Measurements from ENCODE around the gene LRRC8C. TPM values are rescaled to one million over a fixed set of nuclear protein-coding genes. Genes with fewer than 3 reads are reported as not detected.
"Not testable (repeated sequence)": the region's sequence is repeated elsewhere in the genome, so short reads cannot be mapped to it uniquely, and the experiment has no call there.

Gene LRRC8C
- total RNA-seq, 1 donor from 2014 or later, result 20.1 TPM

DNA sequence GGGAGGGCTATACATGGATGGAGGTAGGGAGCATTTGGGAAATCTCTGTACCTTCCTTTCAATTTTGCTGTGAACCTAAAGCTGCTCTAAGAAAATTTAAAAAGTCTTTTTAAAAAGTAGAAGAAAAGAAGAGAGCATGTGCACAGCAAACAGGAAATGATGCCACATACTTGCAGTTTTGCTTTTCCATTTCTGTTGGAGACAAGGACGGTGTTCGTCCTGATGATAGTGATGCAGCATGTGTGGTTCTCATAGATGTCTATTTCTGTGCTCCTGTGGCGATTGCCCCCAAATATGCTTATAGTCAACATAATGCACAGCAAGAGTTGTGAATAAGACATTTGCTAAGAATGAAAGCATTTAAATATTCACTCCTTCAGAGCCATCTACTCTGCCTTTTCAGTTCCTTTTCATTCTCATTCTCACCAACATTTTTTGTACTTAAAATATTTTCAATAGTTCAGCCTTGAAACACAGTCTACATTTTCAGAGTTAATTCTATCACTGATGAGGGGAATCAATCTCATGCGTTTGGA, 66.6 kb downstream of the LRRC8C start:
- H3K4me1 Mint-ChIP-seq (ENCODE audit: unreplicated experiment), result peaks cover 13% of the 10 kb centered on the region
- H3K9me3 Mint-ChIP-seq (ENCODE audit: unreplicated experiment), result no peaks in the 10 kb centered on the region
- no peaks in the 10 kb centered on the region for H3K27me3 Mint-ChIP-seq (ENCODE audit: unreplicated experiment)
- no peak for DNase-seq (ENCODE audit: low spot score)
- peaks cover 5% of the 10 kb centered on the region for H3K36me3 Mint-ChIP-seq (ENCODE audit: low read depth, unreplicated experiment)
- H3K27ac Mint-ChIP-seq (ENCODE audit: unreplicated experiment), result no peak overlapping the region
- TF ChIP-seq, protein P1, sequence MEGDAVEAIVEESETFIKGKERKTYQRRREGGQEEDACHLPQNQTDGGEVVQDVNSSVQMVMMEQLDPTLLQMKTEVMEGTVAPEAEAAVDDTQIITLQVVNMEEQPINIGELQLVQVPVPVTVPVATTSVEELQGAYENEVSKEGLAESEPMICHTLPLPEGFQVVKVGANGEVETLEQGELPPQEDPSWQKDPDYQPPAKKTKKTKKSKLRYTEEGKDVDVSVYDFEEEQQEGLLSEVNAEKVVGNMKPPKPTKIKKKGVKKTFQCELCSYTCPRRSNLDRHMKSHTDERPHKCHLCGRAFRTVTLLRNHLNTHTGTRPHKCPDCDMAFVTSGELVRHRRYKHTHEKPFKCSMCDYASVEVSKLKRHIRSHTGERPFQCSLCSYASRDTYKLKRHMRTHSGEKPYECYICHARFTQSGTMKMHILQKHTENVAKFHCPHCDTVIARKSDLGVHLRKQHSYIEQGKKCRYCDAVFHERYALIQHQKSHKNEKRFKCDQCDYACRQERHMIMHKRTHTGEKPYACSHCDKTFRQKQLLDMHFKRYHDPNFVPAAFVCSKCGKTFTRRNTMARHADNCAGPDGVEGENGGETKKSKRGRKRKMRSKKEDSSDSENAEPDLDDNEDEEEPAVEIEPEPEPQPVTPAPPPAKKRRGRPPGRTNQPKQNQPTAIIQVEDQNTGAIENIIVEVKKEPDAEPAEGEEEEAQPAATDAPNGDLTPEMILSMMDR (IDR thresholded peaks at IDR 0.05; ENCODE audit: unreplicated experiment), result no peak
- no peak overlapping the region for H3K4me3 Mint-ChIP-seq (ENCODE audit: unreplicated experiment)

DNA sequence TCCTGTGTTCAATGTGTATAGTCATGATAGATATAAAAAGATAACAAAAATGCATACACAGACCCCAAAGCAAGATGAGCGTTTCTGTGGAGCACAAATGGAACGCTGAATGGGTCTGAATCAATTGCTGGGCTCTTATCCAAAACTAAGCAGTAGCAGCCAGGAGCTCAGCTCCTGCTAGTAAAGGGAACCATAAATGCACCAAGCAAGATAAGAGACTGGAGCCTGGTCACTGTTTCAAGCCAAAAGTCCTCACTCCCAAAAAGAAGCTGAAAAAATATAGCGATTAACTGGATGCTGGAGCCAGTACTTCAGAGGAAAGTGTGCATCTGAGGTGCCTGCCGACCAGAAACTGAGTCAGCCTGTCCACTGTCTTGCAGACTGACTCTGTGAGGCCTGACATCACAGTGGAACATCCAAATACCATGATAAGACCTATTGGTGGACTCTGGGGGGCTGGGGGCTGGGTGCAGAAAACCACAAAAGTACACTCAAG, 68.9 kb downstream of the LRRC8C start:
- no peak for DNase-seq (ENCODE audit: low spot score)
- Mint-ChIP-seq H3K36me3 (ENCODE audit: low read depth, unreplicated experiment) (peaks cover 5% of the 10 kb centered on the region), H3K4me3 (ENCODE audit: unreplicated experiment) (no peak overlapping the region), H3K9me3 (ENCODE audit: unreplicated experiment) (no peaks in the 10 kb centered on the region), H3K27me3 (ENCODE audit: unreplicated experiment) (no peaks in the 10 kb centered on the region), H3K27ac (ENCODE audit: unreplicated experiment) (no peak overlapping the region), H3K4me1 (ENCODE audit: unreplicated experiment) (peaks cover 18% of the 10 kb centered on the region)
- TF ChIP-seq, protein P1 (IDR thresholded peaks at IDR 0.05; ENCODE audit: unreplicated experiment), result no peak

DNA sequence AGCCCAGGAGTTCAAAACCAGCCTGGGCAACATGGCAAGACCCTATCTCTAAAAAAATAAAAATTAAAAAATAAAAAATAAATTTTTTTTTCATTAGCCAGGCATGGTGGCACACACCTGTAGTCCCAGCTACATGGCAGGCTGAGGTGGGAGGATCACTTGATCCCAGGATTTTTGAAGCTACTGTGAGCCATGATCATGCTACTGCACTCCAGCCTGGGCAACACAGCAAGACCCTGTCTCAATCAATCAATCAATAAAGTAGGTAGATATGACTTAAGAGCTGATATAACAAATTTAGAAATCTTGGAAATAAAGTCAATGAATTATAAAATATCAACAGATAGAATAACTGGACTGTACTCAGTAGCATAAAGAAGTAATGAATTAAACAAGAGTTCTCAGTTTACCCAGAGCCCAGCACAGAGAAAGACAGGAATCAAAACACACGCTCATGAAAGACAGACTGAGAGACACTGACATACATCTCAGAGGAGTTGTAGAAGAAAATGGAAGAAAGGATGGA, 69.7 kb downstream of the LRRC8C start:
- TF ChIP-seq, protein P1 (IDR thresholded peaks at IDR 0.05; ENCODE audit: unreplicated experiment), result no peak
- Mint-ChIP-seq H3K36me3 (ENCODE audit: low read depth, unreplicated experiment) (peaks cover 7% of the 10 kb centered on the region), H3K4me3 (ENCODE audit: unreplicated experiment) (no peak overlapping the region), H3K4me1 (ENCODE audit: unreplicated experiment) (peaks cover 18% of the 10 kb centered on the region), H3K27ac (ENCODE audit: unreplicated experiment) (no peak overlapping the region), H3K27me3 (ENCODE audit: unreplicated experiment) (no peaks in the 10 kb centered on the region), H3K9me3 (ENCODE audit: unreplicated experiment) (no peaks in the 10 kb centered on the region)
- no peak for DNase-seq (ENCODE audit: low spot score)

DNA sequence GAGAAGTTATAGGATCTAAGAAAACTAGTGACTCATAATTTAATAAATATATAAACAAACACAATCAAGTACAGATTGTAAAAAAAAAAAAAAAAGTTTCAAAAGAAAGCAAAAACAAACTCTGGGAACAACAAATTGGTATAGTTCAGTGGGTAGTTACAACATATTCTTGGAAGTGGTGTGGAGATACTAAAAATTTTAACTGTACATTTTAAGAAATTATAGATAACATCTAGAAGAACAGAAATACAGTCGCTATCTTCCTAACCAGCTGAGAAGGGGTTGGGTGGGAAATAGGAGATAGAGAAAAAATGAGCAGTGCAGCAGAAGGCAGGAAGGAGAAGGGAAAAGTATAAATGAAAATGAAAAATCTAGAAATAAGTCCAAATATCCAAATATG, 70.5 kb downstream of the LRRC8C start:
- Mint-ChIP-seq H3K9me3 (ENCODE audit: unreplicated experiment) (no peaks in the 10 kb centered on the region), H3K4me3 (ENCODE audit: unreplicated experiment) (no peak overlapping the region), H3K27me3 (ENCODE audit: unreplicated experiment) (no peaks in the 10 kb centered on the region), H3K27ac (ENCODE audit: unreplicated experiment) (no peak overlapping the region), H3K36me3 (ENCODE audit: low read depth, unreplicated experiment) (peaks cover 12% of the 10 kb centered on the region), H3K4me1 (ENCODE audit: unreplicated experiment) (peaks cover 27% of the 10 kb centered on the region)
- no peak for DNase-seq (ENCODE audit: low spot score)
- TF ChIP-seq, protein P1 (IDR thresholded peaks at IDR 0.05; ENCODE audit: unreplicated experiment), result no peak

DNA sequence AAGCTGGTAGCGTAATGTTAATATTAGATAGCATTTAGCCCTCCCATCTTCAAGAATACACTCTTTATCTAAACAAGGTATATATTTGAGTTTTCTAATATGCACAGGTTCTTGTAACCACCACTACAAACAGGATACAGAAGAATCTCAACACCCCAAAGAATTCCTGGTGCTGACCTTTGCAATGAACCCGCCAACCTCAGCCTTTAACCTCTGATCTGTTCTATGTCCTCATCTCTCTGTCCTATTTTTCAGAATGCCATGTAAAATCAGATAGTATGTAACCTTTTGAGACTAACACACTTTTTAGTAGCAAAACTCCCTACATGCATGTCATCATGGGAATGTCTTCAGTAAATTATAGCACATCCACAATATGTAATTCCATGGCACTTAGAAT, 71.1 kb downstream of the LRRC8C start:
- Mint-ChIP-seq H3K36me3 (ENCODE audit: low read depth, unreplicated experiment) (peaks cover 14% of the 10 kb centered on the region), H3K27me3 (ENCODE audit: unreplicated experiment) (no peaks in the 10 kb centered on the region), H3K27ac (ENCODE audit: unreplicated experiment) (no peak overlapping the region), H3K4me1 (ENCODE audit: unreplicated experiment) (peaks cover 32% of the 10 kb centered on the region), H3K9me3 (ENCODE audit: unreplicated experiment) (no peaks in the 10 kb centered on the region), H3K4me3 (ENCODE audit: unreplicated experiment) (no peak overlapping the region)
- TF ChIP-seq, protein P1 (IDR thresholded peaks at IDR 0.05; ENCODE audit: unreplicated experiment), result no peak
- DNase-seq (ENCODE audit: low spot score), result no peak

DNA sequence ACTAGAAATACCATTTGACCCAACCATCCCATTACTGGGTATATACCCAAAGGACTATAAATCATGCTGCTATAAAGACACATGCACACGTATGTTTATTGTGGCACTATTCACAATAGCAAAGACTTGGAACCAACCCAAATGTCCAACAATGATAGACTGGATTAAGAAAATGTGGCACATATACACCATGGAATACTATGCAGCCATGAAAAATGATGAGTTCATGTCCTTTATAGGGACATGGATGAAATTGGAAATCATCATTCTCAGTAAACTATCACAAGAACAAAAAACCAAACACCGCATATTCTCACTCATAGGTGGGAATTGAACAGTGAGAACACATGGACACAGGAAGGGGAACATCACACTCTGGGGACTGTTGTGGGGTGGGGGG, 72.0 kb downstream of the LRRC8C start:
- not testable (repeated sequence) for H3K4me3 Mint-ChIP-seq (ENCODE audit: unreplicated experiment); H3K27ac Mint-ChIP-seq (ENCODE audit: unreplicated experiment); H3K9me3 Mint-ChIP-seq (ENCODE audit: unreplicated experiment); H3K27me3 Mint-ChIP-seq (ENCODE audit: unreplicated experiment); DNase-seq (ENCODE audit: low spot score)
- Mint-ChIP-seq H3K36me3 (ENCODE audit: low read depth, unreplicated experiment) (peaks cover 15% of the 10 kb centered on the region), H3K4me1 (ENCODE audit: unreplicated experiment) (peaks cover 39% of the 10 kb centered on the region)

Data from endothelial cell (in vitro differentiated cells).